HCT116 (cell line): ENCODE data around the gene TOB2. TPM values are rescaled to one million over a fixed set of nuclear protein-coding genes. Genes with fewer than 3 reads are reported as not detected.

Experiments used
- ATAC-seq: fragments of 200-7000 bp; cut with Tn5 transposase; 2 replicates; pipeline ENCODE4 v1.9.1; 2020; ENCODE audit warnings: mild to moderate bottlenecking, moderate library complexity
- BruUV-seq: library from RNA; stranded (reverse); fragments of 400-500 nt; replicated peaks from 2 replicates; lab custom pipeline; 2021; lab: Mats Ljungman, UMichigan
- CTCF ChIA-PET: fragments of 300-600 bp; sonication (Branson Sonifier 250); formaldehyde crosslinking; loops from one replicate; lab custom pipeline; 2021; ENCODE audit warnings: antibody characterized with exemption; lab: Charles Lee
- POLR2A ChIA-PET: fragments of 300-600, 350-600 bp; sonication (Branson Sonifier 250); formaldehyde crosslinking; loops from one replicate; lab custom pipeline; 2021; ENCODE audit warnings: antibody characterized with exemption; lab: Charles Lee
- RAD21 ChIA-PET, 2 experiments: fragments of 300-600 bp; sonication (Branson Sonifier 250); formaldehyde crosslinking; loops; one replicate each; lab custom pipeline; 2023; ENCODE audit warnings: low total read pairs in 2 of 2; ENCODE audit not compliant: uncharacterized antibody in 2 of 2, unreplicated experiment in 2 of 2, low non-redundant PET in 1 of 2; lab: Charles Lee
- DNase-seq: peaks from one replicate; pipeline ENCODE4 v3.0.0-alpha.2; 2010; ENCODE audit warnings: low read depth, low spot score
- H2AFZ ChIP-seq: fragments of 200-600 bp; shearing (Covaris generic), sonication (generic); 2 replicates; pipeline ENCODE4 v1.6.1; 2017; ENCODE audit warnings: low read depth, mixed run types, mixed read lengths, antibody characterized with exemption, low read length; ENCODE audit not compliant: poor library complexity, severe bottlenecking
- H3K27ac ChIP-seq: 2 replicates; pipeline ENCODE4 v1.5.1; 2012; ENCODE audit warnings: low read depth, low read length
- H3K27me3 ChIP-seq: fragments of 200-600 bp; sonication (generic); 2 replicates; pipeline ENCODE4 v1.6.1; 2016; ENCODE audit warnings: mixed run types, low read length, mixed read lengths; ENCODE audit not compliant: insufficient read depth
- H3K36me3 ChIP-seq, 2 experiments: fragments of 200-500 bp in 1 of 2; fragments of 200-600 bp in 1 of 2; sonication (Bioruptor generic) in 1 of 2; sonication (generic) in 1 of 2; 2 replicates each; pipeline versions ENCODE4 v1.5.1 to v1.6.1; 2014 to 2016; ENCODE audit warnings: low read length in 2 of 2, inconsistent platforms in 1 of 2, mixed read lengths in 1 of 2, mixed run types in 1 of 2; ENCODE audit not compliant: insufficient read depth in 2 of 2, control insufficient read depth in 1 of 2
- H3K4me1 ChIP-seq, 2 experiments: fragments of 200-600 bp in 1 of 2; sonication (generic) in 1 of 2; 2 replicates each; pipeline versions ENCODE4 v1.5.1 to v1.6.1; 2012 to 2017; ENCODE audit warnings: low read length in 2 of 2, inconsistent platforms in 1 of 2, mild to moderate bottlenecking in 1 of 2, mixed read lengths in 1 of 2, mixed run types in 1 of 2, moderate library complexity in 1 of 2; ENCODE audit not compliant: insufficient read depth in 2 of 2, control insufficient read depth in 1 of 2
- H3K4me2 ChIP-seq: fragments of 200-600 bp; sonication (generic); 2 replicates; pipeline ENCODE4 v1.6.1; 2017; ENCODE audit warnings: mixed run types, low read length, mixed read lengths
- H3K4me3 ChIP-seq, 2 experiments: fragments of 200-600 bp in 1 of 2; sonication (generic) in 1 of 2; replicated peaks in 1 of 2; 2 replicates each; pipeline ENCODE4 v1.5.1; 2011 to 2016; ENCODE audit warnings: low read length in 2 of 2, control low read depth in 1 of 2, low read depth in 1 of 2, mild to moderate bottlenecking in 1 of 2, mixed read lengths in 1 of 2, mixed run types in 1 of 2
- H3K79me2 ChIP-seq: fragments of 200-600 bp; sonication (generic); 2 replicates; pipeline ENCODE4 v1.6.1; 2017; ENCODE audit warnings: mild to moderate bottlenecking, mixed run types, low read length, moderate library complexity, mixed read lengths; ENCODE audit not compliant: insufficient read depth
- H3K9ac ChIP-seq: fragments of 200-600 bp; sonication (generic); 2 replicates; pipeline ENCODE4 v1.6.1; 2016; ENCODE audit warnings: low read length, mixed read lengths
- H3K9me2 ChIP-seq: fragments of 200-600 bp; sonication (generic), shearing (Covaris generic); 2 replicates; pipeline ENCODE4 v1.6.1; 2017; ENCODE audit warnings: mixed run types, mild to moderate bottlenecking, moderate library complexity; ENCODE audit not compliant: insufficient read depth
- H3K9me3 ChIP-seq, 2 experiments: fragments of 200-500 bp in 1 of 2; fragments of 200-600 bp in 1 of 2; sonication (Bioruptor generic) in 1 of 2; sonication (generic) in 1 of 2; 2 replicates each; pipeline ENCODE4 v1.6.1; 2014 to 2017; ENCODE audit warnings: low read length in 2 of 2, mixed read lengths in 2 of 2, inconsistent platforms in 1 of 2, low read depth in 1 of 2, mild to moderate bottlenecking in 1 of 2, mixed run types in 1 of 2, moderate library complexity in 1 of 2; ENCODE audit not compliant: control insufficient read depth in 1 of 2, insufficient read depth in 1 of 2
- H4K20me1 ChIP-seq: fragments of 200-600 bp; sonication (generic), shearing (Covaris generic); 2 replicates; pipeline ENCODE4 v1.6.1; 2017; ENCODE audit warnings: mixed run types, mild to moderate bottlenecking, moderate library complexity; ENCODE audit not compliant: insufficient read depth
- ATF3 ChIP-seq: IDR thresholded peaks from 2 replicates; pipeline ENCODE4 v1.6.1; 2012
- CBX3 ChIP-seq: IDR thresholded peaks from 2 replicates; pipeline ENCODE4 v1.6.1; 2012; ENCODE audit warnings: low read depth
- CEBPB ChIP-seq: IDR thresholded peaks from 2 replicates; pipeline ENCODE4 v1.6.1; 2012; ENCODE audit warnings: low read depth
- EGR1 ChIP-seq: IDR thresholded peaks from 2 replicates; pipeline ENCODE4 v1.6.1; 2012; ENCODE audit warnings: low read depth
- ELF1 ChIP-seq: IDR thresholded peaks from 2 replicates; pipeline ENCODE4 v1.6.1; 2012; ENCODE audit warnings: low read depth, borderline replicate concordance
- JUND ChIP-seq: IDR thresholded peaks from 2 replicates; pipeline ENCODE4 v1.6.1; 2012
- POLR2AphosphoS5 ChIP-seq: IDR thresholded peaks from 2 replicates; pipeline ENCODE4 v1.6.1; 2011; ENCODE audit warnings: mild to moderate bottlenecking, low read depth, low read length, moderate library complexity
- RAD21 ChIP-seq: IDR thresholded peaks from 2 replicates; pipeline ENCODE4 v1.6.1; 2012; ENCODE audit warnings: low read depth, mild to moderate bottlenecking
- SRF ChIP-seq: IDR thresholded peaks from 2 replicates; pipeline ENCODE4 v1.6.1; 2012; ENCODE audit warnings: low read depth
- YY1 ChIP-seq: IDR thresholded peaks from 2 replicates; pipeline ENCODE4 v1.6.1; 2011; ENCODE audit warnings: low read length, low read depth, moderate library complexity, mild to moderate bottlenecking; ENCODE audit not compliant: insufficient replicate concordance; ENCODE audit errors: extremely low read depth
- ZFX ChIP-seq: fragments of 450-650 bp; IDR thresholded peaks from 2 replicates; pipeline ENCODE4 v1.6.1; 2017
- intact Hi-C: fragments of 100-400 bp; cut with micrococcal nuclease; formaldehyde crosslinking; loops from 2 replicates; pipeline ENCODE4 v1.10.0; 2022
- total RNA-seq: library from RNA; stranded (reverse); gene quantifications from one replicate; pipeline ENCODE4 v1.2.1, GENCODE V29; 2021; ENCODE audit not compliant: unreplicated experiment
- TF ChIP-seq, protein P1 (sequence below), 3 experiments: fragments of 200-600 bp in 1 of 3; sonication (generic) in 1 of 3; IDR thresholded peaks in 2 of 3; conservative IDR thresholded peaks in 1 of 3; 2 replicates each; pipeline ENCODE4 v1.5.1; 2012 to 2017; ENCODE audit warnings: low read depth in 2 of 3, low read length in 2 of 3, antibody characterized with exemption in 1 of 3, borderline replicate concordance in 1 of 3, control low read depth in 1 of 3, mild to moderate bottlenecking in 1 of 3, mixed read lengths in 1 of 3, mixed run types in 1 of 3, moderate library complexity in 1 of 3; ENCODE audit not compliant: insufficient read depth in 1 of 3
- TF ChIP-seq, protein P2 (sequence below): IDR thresholded peaks from 2 replicates; pipeline ENCODE4 v1.6.1; 2012; ENCODE audit warnings: low read depth

Gene TOB2
- total RNA-seq, 1 experiment from 2014 or later: 55.2 TPM

- ATAC-seq (no peak), DNase-seq (no peak)
- intact Hi-C loops: no loop called here
- H3K4me3 ChIP-seq: no peak overlapping the region
- no peaks in the 10 kb centered on the region for H3K27me3 ChIP-seq
- ChIA-PET RAD21 (interaction anchor here in 1 of 2 experiments (0.6 kb wide), 1 partner anchor 17 kb away, joined by 5 read pairs; no protein-coding TSS in a partner anchor), POLR2A (interaction anchor here (1.2 kb wide), 1 partner anchor 10 kb away, joined by 4 read pairs; the partner anchor contains the start of genes ACO2 and PHF5A), CTCF (no interaction called here)
- H4K20me1 ChIP-seq: peaks cover 4% of the 10 kb centered on the region; the same call in 1 of the 2 replicates
- 0 out of 4 replicates have a peak, but pooled peaks cover 0 to 3% of the 10 kb centered on the region in 2 experiments for H3K36me3 ChIP-seq
- H3K4me1 ChIP-seq: peaks cover 3 to 29% of the 10 kb centered on the region in 2 experiments; a peak in 3 of 4 replicates
- peaks cover 92% of the 10 kb centered on the region for H3K79me2 ChIP-seq
- H3K9me2 ChIP-seq: no peaks in the 10 kb centered on the region
- no peak for TF ChIP-seq JUND
- no peak for TF ChIP-seq EGR1
- no peak for TF ChIP-seq CBX3
- no peak for TF ChIP-seq POLR2AphosphoS5
- TF ChIP-seq SRF: no peak
- TF ChIP-seq YY1: no peak
- TF ChIP-seq ATF3: no peak
- TF ChIP-seq, protein P1, sequence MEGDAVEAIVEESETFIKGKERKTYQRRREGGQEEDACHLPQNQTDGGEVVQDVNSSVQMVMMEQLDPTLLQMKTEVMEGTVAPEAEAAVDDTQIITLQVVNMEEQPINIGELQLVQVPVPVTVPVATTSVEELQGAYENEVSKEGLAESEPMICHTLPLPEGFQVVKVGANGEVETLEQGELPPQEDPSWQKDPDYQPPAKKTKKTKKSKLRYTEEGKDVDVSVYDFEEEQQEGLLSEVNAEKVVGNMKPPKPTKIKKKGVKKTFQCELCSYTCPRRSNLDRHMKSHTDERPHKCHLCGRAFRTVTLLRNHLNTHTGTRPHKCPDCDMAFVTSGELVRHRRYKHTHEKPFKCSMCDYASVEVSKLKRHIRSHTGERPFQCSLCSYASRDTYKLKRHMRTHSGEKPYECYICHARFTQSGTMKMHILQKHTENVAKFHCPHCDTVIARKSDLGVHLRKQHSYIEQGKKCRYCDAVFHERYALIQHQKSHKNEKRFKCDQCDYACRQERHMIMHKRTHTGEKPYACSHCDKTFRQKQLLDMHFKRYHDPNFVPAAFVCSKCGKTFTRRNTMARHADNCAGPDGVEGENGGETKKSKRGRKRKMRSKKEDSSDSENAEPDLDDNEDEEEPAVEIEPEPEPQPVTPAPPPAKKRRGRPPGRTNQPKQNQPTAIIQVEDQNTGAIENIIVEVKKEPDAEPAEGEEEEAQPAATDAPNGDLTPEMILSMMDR (IDR thresholded peaks at IDR 0.05 in 2 of 3, conservative IDR thresholded peaks at IDR 0.05 in 1 of 3; ENCODE audit: borderline replicate concordance in 1 of 3, insufficient read depth in 1 of 3, low read depth in 2 of 3, low read length in 2 of 3): no peak
- TF ChIP-seq ZFX: no peak
- TF ChIP-seq, protein P2, sequence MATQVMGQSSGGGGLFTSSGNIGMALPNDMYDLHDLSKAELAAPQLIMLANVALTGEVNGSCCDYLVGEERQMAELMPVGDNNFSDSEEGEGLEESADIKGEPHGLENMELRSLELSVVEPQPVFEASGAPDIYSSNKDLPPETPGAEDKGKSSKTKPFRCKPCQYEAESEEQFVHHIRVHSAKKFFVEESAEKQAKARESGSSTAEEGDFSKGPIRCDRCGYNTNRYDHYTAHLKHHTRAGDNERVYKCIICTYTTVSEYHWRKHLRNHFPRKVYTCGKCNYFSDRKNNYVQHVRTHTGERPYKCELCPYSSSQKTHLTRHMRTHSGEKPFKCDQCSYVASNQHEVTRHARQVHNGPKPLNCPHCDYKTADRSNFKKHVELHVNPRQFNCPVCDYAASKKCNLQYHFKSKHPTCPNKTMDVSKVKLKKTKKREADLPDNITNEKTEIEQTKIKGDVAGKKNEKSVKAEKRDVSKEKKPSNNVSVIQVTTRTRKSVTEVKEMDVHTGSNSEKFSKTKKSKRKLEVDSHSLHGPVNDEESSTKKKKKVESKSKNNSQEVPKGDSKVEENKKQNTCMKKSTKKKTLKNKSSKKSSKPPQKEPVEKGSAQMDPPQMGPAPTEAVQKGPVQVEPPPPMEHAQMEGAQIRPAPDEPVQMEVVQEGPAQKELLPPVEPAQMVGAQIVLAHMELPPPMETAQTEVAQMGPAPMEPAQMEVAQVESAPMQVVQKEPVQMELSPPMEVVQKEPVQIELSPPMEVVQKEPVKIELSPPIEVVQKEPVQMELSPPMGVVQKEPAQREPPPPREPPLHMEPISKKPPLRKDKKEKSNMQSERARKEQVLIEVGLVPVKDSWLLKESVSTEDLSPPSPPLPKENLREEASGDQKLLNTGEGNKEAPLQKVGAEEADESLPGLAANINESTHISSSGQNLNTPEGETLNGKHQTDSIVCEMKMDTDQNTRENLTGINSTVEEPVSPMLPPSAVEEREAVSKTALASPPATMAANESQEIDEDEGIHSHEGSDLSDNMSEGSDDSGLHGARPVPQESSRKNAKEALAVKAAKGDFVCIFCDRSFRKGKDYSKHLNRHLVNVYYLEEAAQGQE: no peak
- TF ChIP-seq RAD21: no peak
- no peak for TF ChIP-seq ELF1
- no peak for TF ChIP-seq CEBPB
- no peaks in the 10 kb centered on the region for H3K9me3 ChIP-seq
- no peak overlapping the region for H3K9ac ChIP-seq
- H3K4me2 ChIP-seq: no peak overlapping the region
- H3K27ac ChIP-seq: no peak overlapping the region
- no peak overlapping the region for H2AFZ ChIP-seq
- BruUV-seq: no TSS peak
Observed at GRCh38 chr22:41478473-41478872, 31.9 kb upstream of the TOB2 start.
